NCI-H1105 (cell line): ENCODE data around the gene HYPK.
"Not testable (repeated sequence)": the region's sequence is repeated elsewhere in the genome, so short reads cannot be mapped to it uniquely, and the experiment has no call there.

ENCODE experiments used
- DNase-seq: peaks from one replicate; lab custom pipeline; 2025; lab: John Stamatoyannopoulos, UW

HYPK gene

GRCh38 chr15:43795997-43796396, 4.4 kb upstream of the HYPK start:
- no peak for DNase-seq

GRCh38 chr15:43796566-43796965, 3.8 kb upstream of the HYPK start:
- no peak for DNase-seq

DNA sequence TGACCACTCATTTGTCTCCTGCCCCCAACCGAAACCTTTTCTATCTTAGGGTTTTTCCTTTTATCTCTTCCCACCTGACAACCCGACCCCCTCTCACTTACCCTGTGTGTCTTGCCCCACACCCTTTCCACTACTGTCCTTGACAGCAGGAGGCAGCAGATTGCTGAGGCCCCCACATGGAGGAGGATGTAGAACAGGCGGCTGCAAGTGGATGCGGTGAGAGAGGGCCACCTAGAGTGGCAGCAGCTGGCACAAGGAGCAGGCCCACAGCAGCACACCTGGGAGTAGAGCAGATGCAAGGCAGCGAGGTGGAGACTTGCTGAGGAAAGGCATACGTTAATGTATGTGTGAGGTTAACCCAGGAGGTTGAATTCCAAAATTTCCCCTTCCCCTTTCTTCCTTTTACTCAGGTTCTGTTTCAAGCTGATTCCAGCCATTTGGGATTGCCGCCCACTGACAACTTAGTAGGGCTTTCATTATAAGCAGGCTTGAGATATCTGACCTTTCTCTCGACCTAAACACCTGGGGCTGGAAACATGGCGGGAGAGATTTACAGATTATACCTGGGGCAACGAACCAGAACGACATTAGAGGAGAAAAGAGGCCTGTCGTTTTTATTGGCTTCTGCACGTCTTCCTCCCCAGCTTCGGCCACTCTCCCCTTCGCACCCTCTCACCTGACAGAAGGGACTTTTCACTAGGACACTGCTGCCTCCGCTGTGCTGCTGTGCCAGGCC, 1.0 kb upstream of the HYPK start:
- DNase-seq: no peak

GRCh38 chr15:43799945-43800285, 484 bp upstream of the HYPK start, which contains the start of gene SERINC4:
Gene SERINC4, minus strand, starts transcription at chr15:43800220. Its CDS starts 234 bp downstream, at chr15:43799986.
- no peak for DNase-seq

DNA sequence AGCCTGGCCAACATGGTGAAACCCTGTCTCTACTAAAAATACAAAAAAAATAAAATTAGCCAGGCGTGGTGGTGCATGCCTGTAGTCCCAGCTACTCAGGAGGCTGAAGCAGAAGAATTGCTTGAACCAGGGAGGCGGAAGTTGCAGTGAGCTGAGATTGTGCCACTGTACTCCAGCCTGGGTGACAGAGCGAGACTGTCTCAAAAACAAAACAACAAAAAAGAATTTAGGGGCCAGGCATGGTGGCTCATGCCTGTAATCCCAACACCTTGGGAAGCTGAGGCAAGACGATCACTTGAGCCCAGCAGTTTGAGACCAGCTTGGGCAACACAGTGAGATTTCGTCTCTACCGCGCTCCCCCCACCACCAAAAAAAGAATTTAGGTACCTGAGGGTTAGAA, 2.3 kb downstream of the HYPK start:
- DNase-seq: not testable (repeated sequence)

DNA sequence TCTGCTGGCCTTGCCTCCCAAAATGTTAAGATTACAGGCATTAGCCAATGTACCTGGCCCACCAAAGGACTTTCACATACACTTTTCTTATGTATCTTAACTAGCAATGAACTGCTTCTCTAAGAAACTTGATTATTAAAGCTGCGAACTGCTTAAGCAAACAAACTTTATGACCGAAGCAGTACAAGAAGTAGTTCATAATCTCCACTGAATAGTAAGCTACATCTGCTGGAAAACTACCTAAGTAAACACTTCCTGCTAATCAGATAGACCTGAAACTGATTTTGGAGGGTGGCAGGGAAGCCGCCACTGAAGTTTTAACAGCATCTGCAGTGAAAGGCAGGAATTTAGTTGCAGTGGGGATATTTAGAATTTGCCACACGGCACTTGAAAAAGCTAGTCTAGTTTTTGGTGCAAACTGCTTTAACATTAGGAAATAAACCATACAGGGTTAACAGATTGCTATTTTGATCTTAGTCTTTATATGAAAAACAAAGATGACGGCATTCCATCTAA, 8.1 kb downstream of the HYPK start:
- DNase-seq: no peak

DNA sequence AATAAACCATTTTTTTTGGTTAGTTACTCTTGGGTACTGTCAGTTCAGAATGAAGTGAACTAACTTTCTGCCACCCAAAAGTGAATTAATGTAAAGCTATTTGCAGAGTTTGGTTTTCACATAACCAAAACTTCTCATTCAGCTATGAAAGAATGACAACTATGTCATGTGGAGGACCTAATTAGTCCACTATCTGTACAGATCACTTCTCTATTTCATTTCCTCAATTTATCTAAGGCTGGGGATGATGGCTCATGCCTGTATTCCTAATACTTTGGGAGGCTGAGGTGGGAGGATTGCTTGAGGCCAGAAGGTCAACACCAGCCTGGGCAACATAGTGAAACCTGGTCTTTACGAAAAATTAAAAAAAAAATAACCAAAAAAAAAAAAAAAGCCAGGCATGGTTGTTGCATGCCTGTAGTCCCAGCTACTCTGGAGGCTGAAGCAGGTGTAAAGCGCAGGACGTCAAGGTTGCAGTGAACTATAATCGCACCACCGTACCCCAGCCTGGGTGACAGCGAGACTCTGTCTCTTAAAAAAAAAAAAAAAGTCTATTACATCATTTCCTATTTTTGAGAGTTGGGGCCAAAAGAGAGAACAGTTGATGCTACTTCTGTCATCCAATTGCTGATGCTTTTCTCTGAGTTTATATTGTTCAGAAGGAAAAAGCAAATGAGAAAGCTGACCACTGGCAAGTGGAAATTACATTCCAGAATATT, 8.7 kb downstream of the HYPK start:
- no peak for DNase-seq

- not testable (repeated sequence) for DNase-seq
Observed at GRCh38 chr15:43815064-43815463, 14.7 kb downstream of the HYPK start.

DNA sequence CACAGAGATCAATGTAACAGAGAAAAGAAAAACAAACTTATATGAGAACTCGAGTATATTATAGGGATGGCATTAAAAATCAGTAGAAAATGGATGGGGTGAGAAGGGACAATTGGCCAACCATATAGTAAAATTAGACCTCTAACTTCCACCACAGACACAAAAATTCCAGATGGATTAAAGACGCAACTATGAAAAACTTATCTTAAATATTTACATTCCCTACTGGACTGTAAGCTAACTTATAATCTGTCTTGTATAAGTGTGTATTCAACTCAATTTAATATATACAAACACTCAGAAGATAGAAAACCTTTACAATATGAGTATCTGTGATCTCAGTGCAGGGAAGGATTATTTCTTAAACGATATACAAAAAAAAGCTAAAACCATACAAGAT, 21.1 kb downstream of the HYPK start:
- DNase-seq: no peak

DNA sequence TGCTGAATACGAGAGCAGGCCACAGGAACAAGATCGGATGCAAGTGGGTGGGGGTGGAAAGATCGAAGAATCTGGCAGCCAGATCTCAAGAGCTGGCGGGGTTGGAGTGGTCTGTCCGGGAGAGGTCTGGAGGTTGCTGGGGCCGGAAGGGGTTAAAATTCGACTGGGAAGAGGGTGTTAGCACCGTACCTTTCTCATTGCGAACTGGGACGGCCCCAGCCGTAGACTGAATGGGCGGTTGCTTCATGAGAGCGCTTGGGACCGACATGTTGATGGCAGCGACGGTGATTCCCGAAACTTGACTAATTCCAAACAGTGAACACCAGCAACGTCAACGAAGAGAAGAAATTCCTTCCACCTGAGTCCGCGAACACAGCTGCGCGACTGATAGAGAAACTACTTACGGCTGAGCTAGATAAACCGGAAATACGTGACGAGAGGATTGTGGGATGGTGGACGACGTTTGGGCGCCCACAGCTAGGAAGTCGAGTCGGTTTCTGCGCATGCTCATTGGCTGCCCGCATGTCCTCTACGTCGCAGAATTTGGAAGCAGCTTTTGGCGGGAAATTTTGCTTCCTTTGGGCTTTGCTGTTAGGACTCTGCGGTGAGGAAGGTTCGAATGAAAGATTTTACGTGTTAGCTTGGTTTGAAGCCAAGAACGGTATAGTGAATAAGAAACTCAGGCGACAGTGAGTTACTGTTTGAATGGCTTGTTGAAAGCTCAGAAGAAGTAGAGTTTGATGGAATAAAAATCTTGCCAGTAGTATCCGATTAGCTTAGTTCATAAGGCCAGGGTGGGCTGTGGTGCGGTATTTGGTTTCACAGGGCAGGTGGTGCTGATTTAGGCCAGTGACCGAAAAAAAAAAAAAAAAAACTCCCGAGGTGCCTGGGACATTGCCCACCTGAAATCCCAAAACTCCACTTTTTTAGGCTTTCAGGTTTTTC, 24.2 kb downstream of the HYPK start, which contains the start of gene MFAP1:
TSS of gene MFAP1 (minus strand) at position 389 of the 945 bp plus-strand sequence. CDS start at position 268, 121 bp downstream.
- DNase-seq: peak; percentile 91

DNA sequence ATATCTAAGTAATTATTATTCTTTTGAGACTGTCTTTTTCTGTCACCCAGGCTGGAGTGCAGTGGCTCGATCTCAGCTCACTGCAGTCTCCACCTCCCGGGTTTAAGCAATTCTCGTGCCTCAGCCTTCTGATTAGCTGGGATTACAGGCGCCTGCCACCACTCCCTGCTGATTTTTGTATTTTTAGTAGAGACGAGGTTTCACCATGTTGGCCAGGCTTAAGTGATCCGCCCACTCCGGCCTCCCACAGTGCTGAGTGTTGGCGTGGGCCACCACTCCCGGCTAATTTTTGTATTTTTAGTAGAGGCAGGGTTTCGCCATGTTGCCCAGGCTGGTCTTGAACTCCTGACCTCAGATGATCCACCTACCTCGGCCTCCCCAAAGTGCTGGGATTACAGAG, 24.9 kb downstream of the HYPK start:
- DNase-seq: not testable (repeated sequence)

DNA sequence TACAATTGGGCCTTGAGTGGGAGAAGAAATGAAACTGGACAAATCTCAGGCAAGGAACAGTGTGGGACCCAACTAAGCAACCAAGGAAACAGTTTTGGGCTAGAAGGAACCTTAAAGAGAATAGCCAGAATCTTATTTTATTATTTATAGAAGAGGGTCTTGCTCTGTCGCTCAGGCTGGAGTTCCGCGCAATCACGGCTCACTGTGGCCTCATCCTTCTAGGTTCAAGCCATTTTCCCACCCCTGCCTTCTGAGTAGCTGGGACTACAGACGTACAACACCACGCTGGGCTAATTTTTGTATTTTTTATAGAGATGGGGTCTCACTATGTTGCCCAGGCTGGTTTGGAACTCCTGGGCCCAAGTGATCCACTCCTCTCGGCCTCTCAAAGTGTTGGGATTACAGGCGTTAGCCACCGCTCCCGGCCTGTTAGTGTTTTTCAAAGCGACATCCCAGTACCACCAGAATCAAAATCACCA, 25.7 kb downstream of the HYPK start:
- no peak for DNase-seq

DNA sequence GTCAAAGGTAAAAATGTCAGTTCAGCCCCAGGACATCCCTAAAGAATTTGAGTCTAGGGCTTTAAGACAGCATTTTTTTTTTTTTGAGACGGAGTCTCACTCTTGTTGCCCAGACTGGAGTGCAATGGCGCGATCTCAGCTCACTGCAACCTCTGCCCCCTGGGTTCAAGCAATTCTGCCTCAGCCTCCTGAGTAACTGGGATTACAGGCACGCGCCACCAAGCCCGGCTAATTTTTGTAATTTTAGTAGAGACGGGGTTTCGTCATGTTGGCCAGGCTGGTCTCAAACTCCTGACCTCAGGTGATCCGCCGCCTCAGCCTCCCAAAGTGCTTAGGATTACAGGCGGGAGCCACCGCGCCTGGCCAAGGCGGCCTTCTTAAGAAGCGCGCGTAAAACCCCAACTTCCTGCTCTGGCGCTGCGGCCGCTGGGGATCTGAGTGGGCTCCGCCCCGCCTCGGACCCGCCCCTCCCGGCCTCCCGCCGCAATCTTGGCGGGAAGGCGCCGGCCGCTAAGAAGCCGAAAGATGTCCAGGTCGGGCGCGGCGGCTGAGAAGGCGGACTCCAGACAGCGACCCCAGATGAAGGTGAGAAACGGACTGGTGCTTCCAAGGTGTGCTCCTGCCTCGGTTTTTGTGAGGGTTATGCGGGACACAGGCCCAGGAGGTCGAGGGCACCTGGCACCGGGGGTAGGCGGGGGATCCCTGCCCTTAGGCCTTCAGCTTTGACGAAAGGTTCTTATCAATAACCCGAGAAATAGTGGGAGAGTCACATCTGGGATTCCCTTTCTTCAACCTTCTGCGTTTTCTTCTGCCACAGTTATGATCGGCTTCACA, 26.3 kb downstream of the HYPK start, which contains the start of gene WDR76:
TSS of gene WDR76 (plus strand) at position 495 of the 834 bp plus-strand sequence. CDS start at position 526, 31 bp downstream.
- DNase-seq: peak; percentile 59

- DNase-seq: no peak
Observed at GRCh38 chr15:43828061-43828657, 27.8 kb downstream of the HYPK start.

- not testable (repeated sequence) for DNase-seq
Observed at GRCh38 chr15:43829951-43830540, 29.6 kb downstream of the HYPK start.

DNA sequence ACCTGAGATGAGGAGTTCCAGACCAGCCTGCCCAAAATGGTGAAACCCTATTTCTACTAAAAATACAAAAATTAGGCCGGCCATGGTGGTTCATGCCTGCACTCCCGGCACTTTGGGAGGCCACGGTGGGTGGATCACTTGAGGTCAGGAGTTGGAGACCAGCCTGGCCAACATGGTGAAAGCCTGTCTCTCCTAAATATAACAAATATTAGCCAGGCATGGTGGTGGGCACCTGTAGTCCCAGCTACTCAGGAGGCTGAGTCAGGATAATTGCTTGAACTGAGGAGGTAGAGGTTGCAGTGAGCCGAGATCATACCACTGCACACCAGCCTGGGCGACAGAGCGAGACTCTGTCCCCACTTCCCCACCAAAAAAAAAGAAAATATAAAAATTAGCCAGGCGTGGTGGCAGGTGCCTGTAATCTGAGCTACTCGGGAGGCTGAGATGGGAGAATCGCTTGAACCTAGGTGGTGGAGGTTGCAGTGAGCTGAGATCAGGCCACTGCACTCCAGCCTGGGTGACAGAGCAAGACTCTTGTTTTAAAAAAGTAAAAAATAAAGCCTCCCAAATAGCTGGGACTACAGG, 30.4 kb downstream of the HYPK start:
- not testable (repeated sequence) for DNase-seq

GRCh38 chr15:43831519-43832052, 31.2 kb downstream of the HYPK start:
- DNase-seq: not testable (repeated sequence)

GRCh38 chr15:43832485-43832884, 32.1 kb downstream of the HYPK start:
- not testable (repeated sequence) for DNase-seq

- no peak for DNase-seq
Observed at GRCh38 chr15:43845421-43845820, 45.0 kb downstream of the HYPK start.
